Astrocyte (in vitro differentiated cells and primary cell): ENCODE data around the gene GSG1L.

Experiments used
- CTCF ChIP-seq: IDR thresholded peaks from 2 replicates; pipeline ENCODE4 v1.5.1; 2011; ENCODE audit warnings: low read depth, mild to moderate bottlenecking, inconsistent platforms, low read length, moderate library complexity; ENCODE audit not compliant: insufficient read depth
- EZH2 ChIP-seq: IDR thresholded peaks from 2 replicates; pipeline ENCODE4 v1.6.1; 2012; ENCODE audit warnings: mild to moderate bottlenecking, low read length, inconsistent platforms; ENCODE audit not compliant: insufficient read depth

- TF ChIP-seq CTCF (no peak), EZH2 (no peak)
Measured at GRCh38 chr16:27890866-27891265, 172.6 kb downstream of the GSG1L start.
